D721Med (cell line): ENCODE measurements around the gene GAMT.
A peak's percentile ranks its signal among the peaks of the same experiment; 100 is the strongest.

Source experiments
- DNase-seq: peaks from one replicate; pipeline ENCODE4 v3.0.0; 2011; ENCODE audit warnings: low spot score; ENCODE audit not compliant: insufficient read length
- FAIRE-seq: peaks from 2 replicates; lab custom pipeline; 2011; peaks lifted over from hg19 to GRCh38; lab: Jason Lieb, UNC
- CTCF ChIP-seq: IDR thresholded peaks from 2 replicates; pipeline ENCODE4 v1.5.1; 2012; ENCODE audit warnings: mild to moderate bottlenecking, control low read depth; ENCODE audit not compliant: insufficient read depth; ENCODE audit errors: missing control alignments

Gene GAMT

GRCh38 chr19:1386945-1387683 is 14.2 kb downstream of the GAMT start:
- FAIRE-seq, result no peak
- no peak for TF ChIP-seq CTCF
- DNase-seq, result no peak

- FAIRE-seq (no peak), DNase-seq (no peak)
- no peak for TF ChIP-seq CTCF
These were observed 15.5 kb downstream of the GAMT start for GRCh38 chr19:1385816-1386215.

- FAIRE-seq, result no peak
- no peak for DNase-seq
- no peak for TF ChIP-seq CTCF
These were observed 16.7 kb downstream of the GAMT start for GRCh38 chr19:1384478-1385110.

GRCh38 chr19:1384085-1384462 is 17.3 kb downstream of the GAMT start:
- no peak for TF ChIP-seq CTCF
- DNase-seq, result no peak
- FAIRE-seq, result no peak

- DNase-seq (peak; percentile 58), FAIRE-seq (no peak)
- peak; percentile 3 for TF ChIP-seq CTCF
These were observed 17.8 kb downstream of the GAMT start, which contains the start of gene NDUFS7 for GRCh38 chr19:1383312-1384084. Gene NDUFS7, plus strand, starts transcription at chr19:1383907. Its CDS starts 20 bp downstream, at chr19:1383927.

- FAIRE-seq (no peak), DNase-seq (no peak)
- TF ChIP-seq CTCF, result no peak
These were observed 18.4 kb downstream of the GAMT start for GRCh38 chr19:1383017-1383311.
